SIG-M5 treated with dmso at 0.1 percent for 504 hours (cell line): ENCODE measurements around the gene MOCS3.

Experiments used
- DNase-seq: peaks from one replicate; lab custom pipeline; 2025; ENCODE audit not compliant: unreplicated experiment; lab: John Stamatoyannopoulos, UW

MOCS3 gene, protein sequence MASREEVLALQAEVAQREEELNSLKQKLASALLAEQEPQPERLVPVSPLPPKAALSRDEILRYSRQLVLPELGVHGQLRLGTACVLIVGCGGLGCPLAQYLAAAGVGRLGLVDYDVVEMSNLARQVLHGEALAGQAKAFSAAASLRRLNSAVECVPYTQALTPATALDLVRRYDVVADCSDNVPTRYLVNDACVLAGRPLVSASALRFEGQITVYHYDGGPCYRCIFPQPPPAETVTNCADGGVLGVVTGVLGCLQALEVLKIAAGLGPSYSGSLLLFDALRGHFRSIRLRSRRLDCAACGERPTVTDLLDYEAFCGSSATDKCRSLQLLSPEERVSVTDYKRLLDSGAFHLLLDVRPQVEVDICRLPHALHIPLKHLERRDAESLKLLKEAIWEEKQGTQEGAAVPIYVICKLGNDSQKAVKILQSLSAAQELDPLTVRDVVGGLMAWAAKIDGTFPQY

GRCh38 chr20:50958615-50959542 lies at the start of gene MOCS3:
Gene MOCS3 (plus strand): TSS chr20:50958818. CDS start chr20:50958843, 25 bp downstream.
- DNase-seq = peak; percentile 97

DNA sequence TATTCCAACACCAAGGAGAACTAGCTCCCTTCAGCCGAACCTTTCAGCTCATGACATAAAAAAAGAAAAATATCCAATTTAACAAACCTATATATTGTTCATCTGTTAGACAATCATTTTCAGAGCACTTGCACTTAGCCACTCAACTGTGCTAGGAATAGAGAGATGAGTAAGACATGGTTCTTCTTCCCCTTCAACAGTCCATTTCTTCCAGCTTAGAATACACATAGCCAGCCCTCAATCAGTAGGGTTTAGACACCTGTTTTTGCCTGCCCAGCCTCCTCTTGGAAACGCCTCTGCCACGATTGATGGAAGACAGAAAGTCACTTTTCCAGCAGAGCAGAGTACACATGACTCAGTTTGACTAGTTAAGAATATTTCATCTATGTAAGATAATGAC lies 49.2 kb upstream of the MOCS3 start:
- DNase-seq = no peak

DNA sequence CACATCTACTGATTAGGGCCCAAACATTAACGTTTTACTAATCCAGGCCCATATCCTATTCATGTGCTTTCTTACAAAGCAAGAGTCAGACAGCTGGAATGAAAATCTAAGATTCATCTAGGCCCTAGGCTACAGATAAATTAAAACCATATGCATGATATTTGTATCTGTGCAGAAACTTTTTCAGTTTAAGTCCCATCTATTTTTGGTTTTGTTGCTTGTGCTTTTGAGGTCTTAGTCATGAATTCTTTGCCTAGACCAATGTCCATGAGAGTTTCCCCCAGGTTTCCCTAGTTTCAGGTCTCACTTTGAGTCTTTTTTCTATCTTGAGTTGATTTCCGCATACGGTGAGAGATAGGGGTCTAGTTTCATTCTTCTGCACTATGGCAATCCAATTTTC lies 47.6 kb upstream of the MOCS3 start:
- no peak for DNase-seq

DNA sequence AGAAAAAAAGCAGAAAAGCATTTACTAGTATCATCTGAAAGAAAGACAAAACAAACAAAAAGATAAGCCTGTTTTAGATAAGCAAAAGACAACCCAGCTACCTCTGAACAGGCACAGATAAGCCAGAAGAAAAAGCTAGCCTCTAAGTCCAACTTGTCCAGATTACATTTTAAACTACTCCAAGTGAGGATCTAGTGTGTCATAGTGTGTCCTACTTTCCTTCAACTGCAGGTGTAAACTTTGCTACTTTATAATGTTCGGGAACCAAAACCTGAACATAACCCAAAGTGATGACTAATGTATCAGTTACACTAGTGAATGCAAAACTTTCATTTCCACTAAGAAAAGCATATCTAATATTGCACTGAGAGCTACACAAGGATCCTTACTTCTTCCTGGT lies 46.9 kb upstream of the MOCS3 start:
- no peak for DNase-seq

- no peak for DNase-seq
Observed at GRCh38 chr20:50913690-50914375, 44.8 kb upstream of the MOCS3 start.

DNA sequence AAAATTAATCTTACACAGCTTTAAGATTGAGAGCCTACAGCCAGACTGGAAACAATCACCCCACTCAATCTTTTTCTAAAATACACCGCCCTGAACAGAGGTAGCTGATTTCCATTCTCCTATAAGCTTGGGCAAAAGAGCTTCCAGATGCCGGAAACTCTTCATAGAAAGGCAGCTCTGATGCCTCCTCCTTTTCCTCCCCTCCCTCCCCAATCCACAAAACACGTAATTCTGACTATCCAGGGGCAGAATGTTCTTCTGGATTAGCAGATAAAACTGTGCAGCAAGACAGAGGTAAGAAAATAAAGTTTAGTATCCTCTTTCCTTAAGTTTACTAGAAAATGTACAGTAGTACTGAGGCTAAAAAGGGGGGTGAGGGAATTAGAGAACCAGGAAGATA lies 43.2 kb upstream of the MOCS3 start:
- DNase-seq = no peak

DNA sequence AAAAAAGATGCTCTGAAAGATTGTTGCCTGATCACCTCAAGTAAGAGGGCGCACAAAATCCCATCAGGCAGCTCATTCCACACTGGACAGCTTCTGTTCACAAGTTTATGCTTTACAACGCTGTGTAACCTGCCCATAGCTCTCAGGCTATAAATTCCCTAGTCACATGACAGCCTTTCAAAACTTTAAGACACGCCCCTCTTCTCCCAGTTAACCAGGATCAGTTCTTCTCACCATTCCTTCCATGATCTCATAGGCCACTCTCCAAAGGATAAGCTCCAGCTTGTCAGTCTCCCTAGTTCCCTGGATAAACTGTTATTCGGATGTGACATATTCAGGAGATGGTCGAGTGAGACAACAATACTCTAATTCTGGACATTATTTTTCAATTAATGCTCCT lies 42.4 kb upstream of the MOCS3 start:
- no peak for DNase-seq

DNA sequence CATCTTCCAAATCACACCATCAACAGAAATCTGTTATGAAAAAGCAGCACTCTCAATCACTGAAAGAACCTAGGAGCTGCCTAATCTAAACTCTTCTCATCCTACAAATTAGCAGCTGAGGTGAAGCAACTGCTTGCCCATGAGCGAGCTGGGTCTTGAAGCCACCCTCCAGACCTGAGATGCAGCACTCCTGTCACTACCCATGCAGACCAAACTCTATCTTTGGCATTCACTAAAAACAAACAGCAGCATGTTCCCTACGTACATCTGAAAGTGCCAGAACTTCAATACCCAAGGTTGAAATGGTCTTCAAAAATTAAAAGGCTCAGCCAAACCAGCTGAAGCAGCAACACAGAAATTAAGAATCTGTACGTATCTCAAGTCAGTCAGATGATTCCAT lies 41.7 kb upstream of the MOCS3 start:
- no peak for DNase-seq

DNA sequence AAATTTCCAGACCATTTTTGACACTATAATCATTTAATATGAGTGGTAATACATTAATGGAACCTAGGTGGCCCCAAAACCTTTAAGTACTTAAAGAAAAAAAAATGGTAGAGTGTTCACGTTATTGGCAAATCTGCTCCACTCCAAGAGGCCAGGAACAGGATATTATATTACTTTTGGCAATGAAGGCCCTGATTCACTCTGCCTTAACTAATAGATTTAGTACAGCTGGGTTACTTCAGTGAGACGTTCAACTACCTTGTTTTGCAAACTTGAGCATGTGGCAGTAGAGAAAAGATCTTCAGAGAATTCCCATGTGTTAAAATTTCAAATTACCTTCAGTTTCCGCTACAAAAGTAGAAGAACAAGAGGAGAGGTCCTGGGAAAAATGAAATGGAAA lies 40.2 kb upstream of the MOCS3 start:
- no peak for DNase-seq

DNA sequence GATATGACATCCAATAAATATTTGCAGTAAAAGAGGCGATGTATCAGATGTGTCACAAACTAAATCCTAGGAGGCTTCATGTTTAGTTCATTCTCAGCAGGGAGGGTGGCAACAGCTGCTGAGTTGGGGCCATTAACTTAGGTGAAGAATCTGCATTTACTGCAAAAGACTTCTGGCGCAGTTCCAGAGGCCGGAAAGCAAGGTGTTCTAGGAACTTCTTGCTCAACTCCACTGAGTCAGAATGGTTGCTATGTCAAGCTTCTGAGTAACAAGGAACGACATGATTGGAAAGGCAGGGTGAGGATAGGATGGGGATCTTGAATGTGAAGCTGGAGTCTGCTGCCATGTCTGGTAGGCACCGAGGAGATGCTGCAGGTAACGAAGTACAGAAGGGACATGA lies 39.1 kb upstream of the MOCS3 start:
- DNase-seq = no peak

DNA sequence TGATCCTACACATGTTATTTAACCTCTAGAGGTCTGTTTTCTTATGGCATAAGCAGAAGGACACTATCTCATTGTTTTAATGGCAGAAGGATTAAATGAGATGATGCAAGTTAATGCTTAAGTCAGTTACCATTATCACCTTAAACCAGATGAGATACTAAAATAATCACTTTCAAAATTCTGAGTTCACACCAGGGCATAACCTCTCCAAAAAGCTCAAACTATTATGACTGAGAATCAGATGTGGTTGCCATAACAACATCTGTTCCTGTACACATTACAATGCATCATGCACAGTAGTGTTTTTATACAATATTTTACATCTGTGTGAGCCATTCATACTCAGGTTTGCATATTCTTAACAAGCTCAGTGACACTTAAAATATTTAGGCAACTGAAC lies 37.6 kb upstream of the MOCS3 start:
- no peak for DNase-seq

DNA sequence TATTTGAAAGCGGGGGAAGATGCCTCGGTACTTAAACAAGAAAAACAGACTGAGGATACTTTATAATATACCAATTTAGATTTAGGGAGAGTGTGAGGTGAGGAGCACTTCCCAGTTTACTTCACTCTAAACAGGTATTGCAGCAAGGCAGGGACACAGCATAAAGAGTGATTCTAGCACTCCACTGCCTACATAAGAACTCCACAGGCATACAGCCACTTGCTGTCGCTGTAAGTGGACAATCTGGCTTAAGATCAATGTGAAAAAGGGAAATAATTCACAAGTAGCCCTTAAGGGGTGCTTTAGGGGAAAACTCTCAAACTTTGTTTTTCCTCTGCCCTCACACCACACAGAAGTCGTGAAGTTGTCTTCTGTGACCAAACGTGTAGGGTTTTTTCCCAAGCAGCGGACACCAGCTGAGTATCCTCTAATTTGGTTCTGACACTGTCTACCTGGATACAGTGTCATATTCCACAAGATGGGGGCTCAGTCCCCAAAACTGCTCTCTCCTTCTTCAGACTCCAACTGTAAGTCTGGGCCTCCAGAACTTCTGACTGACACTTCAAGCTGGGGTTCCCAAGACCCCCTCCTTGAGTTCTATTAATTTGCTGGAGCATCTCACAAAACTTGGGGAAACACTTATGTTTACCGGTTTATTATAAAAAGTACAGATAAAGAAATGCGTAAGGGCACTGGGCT lies 36.7 kb upstream of the MOCS3 start:
- DNase-seq = no peak

GRCh38 chr20:50924261-50924920 lies 34.2 kb upstream of the MOCS3 start:
- no peak for DNase-seq

GRCh38 chr20:50926530-50926929 lies 32.1 kb upstream of the MOCS3 start:
- no peak for DNase-seq

DNA sequence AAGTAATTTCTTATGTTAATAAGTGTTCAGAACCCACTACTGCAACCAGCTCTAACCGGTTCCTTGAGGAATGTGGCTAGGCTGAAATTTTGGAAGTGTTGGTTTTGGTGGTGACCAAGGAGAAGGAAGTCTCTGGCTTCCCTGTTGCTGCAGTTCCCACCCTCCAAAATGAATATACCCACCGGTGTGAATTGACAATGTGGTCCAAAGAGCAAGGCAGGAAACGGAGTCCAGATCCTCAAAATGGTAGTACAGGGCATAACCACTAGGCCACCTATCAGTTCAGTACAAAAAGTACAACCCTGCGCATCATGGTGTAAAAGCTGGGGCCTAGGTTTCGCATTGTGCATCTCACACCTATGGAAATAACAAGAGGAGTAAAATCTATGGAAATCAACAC lies 30.1 kb upstream of the MOCS3 start:
- DNase-seq = no peak

GRCh38 chr20:50929299-50930138 lies 29.1 kb upstream of the MOCS3 start:
- peak; percentile 97 for DNase-seq

GRCh38 chr20:50930139-50930975 lies 28.3 kb upstream of the MOCS3 start:
- no peak for DNase-seq

DNA sequence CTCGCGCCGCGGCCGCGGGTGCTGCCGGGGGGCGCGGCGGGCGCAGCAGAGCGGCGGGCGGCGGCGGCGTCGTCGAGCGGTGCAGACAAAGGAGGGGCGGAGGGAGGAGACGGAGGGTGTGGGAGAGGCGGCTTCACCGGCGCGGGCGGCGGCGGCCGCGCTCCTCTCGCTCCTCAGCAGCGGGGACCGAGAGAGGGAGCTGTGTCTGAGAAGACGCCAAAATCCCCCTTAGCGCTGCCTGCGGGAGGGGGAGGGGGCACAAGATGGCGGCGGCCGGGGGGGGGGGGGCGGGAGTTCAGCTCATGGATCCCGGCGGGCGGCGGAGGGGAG lies 27.7 kb upstream of the MOCS3 start:
- DNase-seq = no peak
